SH-SY5Y (cell line): Measurements from ENCODE around the gene NAALADL2.

Source experiments
- GATA2 ChIP-seq: IDR thresholded peaks from 2 replicates; pipeline ENCODE4 v1.6.1; 2011; ENCODE audit warnings: mild to moderate bottlenecking, low read depth, low read length
- GATA3 ChIP-seq: IDR thresholded peaks from 2 replicates; pipeline ENCODE4 v1.6.1; 2011; ENCODE audit warnings: low read depth, mild to moderate bottlenecking, low read length, moderate library complexity

NAALADL2 gene

GRCh38 chr3:175346573-175347356, 487.6 kb downstream of the NAALADL2 start:
- TF ChIP-seq GATA3, result no peak
- no peak for TF ChIP-seq GATA2

GRCh38 chr3:175349168-175349567, 490.0 kb downstream of the NAALADL2 start:
- TF ChIP-seq GATA2, result no peak
- TF ChIP-seq GATA3, result no peak

DNA sequence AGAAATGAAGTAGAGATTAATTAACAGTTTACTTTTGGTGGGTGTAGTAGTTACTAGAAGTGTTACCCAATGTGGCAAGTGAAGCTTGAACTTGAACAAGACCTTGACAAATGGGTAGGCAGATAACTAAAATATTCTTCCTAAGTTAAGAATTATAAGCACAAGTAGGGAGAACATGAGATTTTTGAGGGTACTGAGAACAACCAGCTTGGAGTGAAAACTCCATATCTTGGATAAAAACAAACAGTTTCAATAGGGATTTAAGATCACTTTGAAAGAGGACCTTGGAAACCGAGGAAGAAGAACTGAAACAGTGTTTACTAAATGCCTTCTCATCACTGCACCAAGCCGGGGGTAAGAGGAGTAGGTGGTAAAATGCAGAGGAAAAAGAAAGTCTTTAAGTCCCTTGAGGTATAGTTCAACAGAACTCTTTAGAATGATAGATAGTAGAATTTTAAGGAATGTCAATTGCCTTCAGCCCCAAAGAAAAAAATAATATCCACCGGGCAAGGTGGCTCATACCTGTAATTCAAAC, 496.7 kb downstream of the NAALADL2 start:
- TF ChIP-seq GATA3, result no peak
- TF ChIP-seq GATA2, result no peak

GRCh38 chr3:175356899-175357324, 497.8 kb downstream of the NAALADL2 start:
- TF ChIP-seq GATA2 (no peak), GATA3 (no peak)

GRCh38 chr3:175357758-175358157, 498.6 kb downstream of the NAALADL2 start:
- no peak for TF ChIP-seq GATA3
- peak; percentile 59 for TF ChIP-seq GATA2

GRCh38 chr3:175358935-175359334, 499.8 kb downstream of the NAALADL2 start:
- no peak for TF ChIP-seq GATA2
- TF ChIP-seq GATA3, result no peak

DNA sequence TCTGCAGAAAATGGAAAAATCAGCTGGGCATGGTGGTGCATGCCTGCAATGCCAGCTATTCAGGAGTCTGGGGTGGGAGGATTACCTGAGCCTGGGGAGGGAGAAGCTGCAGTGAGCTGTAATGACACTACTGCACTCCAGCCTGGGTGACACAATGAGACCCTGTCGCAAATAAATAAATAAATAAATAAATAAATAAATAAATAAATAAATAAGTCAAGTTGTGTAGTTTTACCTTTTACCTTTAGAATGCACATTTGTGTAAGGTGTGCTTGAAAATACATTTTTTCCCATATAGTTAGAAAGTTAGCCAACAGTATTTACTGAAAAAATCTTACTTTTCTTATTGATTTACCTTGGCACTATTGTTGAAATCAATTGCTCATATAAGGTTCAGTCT, 515.6 kb downstream of the NAALADL2 start:
- TF ChIP-seq GATA3, result no peak
- TF ChIP-seq GATA2, result no peak

DNA sequence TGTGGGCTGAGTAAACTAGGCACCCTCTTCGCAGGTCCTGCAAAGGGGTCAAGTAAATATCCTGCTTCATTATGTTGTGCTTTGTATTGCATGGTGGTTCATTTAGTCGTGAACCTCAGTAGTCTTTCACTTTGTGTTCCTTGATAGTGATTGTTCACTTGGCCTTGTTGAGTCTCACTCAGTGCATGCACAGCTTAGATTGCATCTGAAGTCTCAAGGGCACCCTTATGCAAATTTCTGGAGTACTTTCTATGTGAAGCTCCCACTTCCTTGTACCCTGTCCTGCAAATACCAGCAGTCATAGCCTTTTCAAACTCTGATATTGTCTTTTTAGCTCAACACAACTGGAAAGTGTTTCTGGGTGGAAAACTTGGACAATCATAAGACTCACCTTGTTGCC, 519.2 kb downstream of the NAALADL2 start:
- TF ChIP-seq GATA2 (no peak), GATA3 (no peak)

DNA sequence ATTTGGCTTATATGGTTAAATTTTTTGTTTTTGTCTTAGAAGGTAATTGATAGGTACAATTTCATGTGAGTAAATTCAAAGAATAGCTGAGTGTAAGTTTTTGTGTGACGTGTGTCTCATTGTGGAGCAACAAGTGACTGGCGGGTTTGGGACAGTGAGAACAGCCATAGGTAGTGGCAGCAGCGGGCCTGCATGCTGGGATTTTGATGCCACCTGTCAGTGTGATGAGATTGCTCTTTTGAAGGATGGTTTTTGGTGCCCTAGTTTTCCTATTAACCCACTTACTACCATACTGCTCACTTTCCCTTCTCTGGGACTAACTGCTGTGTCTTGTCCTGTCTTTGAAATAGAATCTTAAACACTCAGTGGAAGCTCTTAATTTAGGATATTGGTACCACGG, 522.6 kb downstream of the NAALADL2 start:
- TF ChIP-seq GATA2 (no peak), GATA3 (no peak)

GRCh38 chr3:175383371-175383770, 524.2 kb downstream of the NAALADL2 start:
- no peak for TF ChIP-seq GATA3
- no peak for TF ChIP-seq GATA2

DNA sequence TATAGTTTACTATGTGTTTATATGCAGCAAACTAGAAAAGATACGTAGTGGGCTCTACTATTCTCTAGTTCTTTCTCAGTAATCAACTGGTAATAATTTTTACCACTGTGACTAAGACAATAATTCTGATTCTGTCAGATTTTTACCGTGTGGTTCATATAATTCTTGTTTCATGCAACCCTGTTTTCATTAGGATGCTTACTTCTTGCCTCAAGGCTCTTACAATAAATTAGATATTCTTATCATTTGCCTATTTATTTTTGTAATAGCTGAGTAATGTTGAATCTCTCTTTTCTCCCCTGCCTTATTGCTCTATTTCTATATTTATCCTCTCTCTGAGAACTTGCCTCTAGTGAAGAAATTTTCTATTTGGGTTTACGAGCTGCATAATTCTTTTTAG, 524.7 kb downstream of the NAALADL2 start:
- TF ChIP-seq GATA3 (no peak), GATA2 (no peak)

DNA sequence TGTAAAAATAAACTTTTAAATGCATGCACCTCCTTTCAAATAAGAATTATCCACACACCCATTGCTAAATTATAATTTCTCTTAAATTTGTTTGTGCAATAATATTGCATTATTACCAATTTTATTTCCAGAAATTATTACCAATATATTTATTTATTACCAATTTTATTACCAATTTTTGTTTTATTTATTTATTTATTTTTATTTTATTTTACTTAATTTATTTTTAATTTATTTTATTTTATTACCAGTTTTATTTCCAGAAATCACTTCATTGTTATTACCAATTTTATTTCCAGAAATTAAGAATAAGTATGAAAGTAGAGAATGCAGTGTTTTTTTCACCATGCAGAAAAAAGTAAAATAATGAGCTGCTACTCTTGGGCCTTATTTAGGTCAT, 525.4 kb downstream of the NAALADL2 start:
- no peak for TF ChIP-seq GATA2
- no peak for TF ChIP-seq GATA3

DNA sequence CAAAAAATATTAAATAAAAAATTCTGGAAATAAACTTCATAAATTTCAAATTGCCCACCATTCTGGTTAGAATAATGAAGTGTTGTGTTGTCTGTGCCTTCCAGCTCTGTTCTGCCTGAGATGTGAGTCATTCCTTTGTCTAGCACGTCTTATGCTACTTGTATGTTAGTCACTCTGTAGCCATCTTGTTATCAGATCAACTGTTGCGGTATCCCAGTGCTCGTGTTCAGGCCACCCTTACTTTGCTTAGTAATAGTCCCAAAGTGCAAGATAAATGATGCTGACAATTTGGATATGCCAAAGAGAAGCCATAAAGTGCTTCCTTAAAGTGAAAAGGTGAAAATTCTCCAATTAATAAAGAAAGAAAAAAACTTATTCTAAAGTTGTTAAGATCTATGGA, 527.5 kb downstream of the NAALADL2 start:
- TF ChIP-seq GATA3 (no peak), GATA2 (no peak)

GRCh38 chr3:175389560-175389959, 530.4 kb downstream of the NAALADL2 start:
- TF ChIP-seq GATA2, result no peak
- no peak for TF ChIP-seq GATA3

DNA sequence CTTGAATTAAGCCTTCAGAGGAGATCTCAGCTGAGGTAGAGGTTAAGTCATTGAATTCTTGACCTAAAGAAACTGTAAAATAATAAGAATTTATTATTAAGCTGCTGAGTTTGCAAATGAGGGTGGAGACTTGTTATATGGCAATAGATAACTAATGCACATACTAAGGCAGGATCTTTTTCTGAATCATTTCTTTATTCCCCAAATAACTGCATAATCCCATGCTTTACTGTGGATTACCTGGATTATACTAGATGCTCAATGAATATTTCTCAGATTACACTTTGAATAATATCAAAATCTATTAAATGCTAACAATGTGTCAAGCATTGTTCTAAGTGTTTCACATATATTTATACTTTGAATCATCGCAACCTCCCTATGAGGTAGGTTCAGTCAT, 532.5 kb downstream of the NAALADL2 start:
- TF ChIP-seq GATA3 (no peak), GATA2 (no peak)
